ENCODE results near the gene LPP.

Gene LPP

DNA sequence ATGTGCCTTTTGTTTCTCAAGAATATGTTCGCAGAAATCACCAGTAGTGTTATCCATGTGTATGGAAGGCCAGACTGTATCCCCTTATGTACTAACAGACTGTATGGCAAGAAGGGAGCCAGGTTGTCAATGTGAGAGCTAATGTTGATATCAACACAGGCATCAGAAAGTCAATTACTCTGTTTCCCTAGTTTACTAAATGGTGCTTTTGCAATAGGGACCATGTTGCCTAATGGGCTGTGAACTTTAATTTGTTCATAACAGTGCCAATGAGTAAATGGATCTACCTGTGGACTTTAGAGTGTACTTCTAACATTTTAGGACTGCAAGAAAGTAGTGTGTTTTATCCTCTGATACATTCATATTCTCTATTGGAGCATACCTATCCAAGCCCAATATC is 586.1 kb downstream of the LPP start:
- Histone ChIP-seq H3K9me3 (ENCODE audit: control insufficient read depth, insufficient read depth, low read depth, low read length) (no peaks in the 10 kb centered on the region), H3K27ac (ENCODE audit: low read depth, low read length) (no peak overlapping the region), H3K4me3 (ENCODE audit: low read depth, low read length) (no peak overlapping the region), H3K4me1 (ENCODE audit: control insufficient read depth, insufficient read depth, low read length) (no peaks in the 10 kb centered on the region), H3K27me3 (ENCODE audit: control insufficient read depth, insufficient read depth, low read length) (no peaks in the 10 kb centered on the region), H3K9ac (ENCODE audit: low read length) (no peak overlapping the region), H3K36me3 (ENCODE audit: control insufficient read depth, insufficient read depth, low read length) (no peaks in the 10 kb centered on the region)

GRCh38 chr3:188742755-188743550 is 589.0 kb downstream of the LPP start:
- H3K27me3 ChIP-seq (ENCODE audit: control insufficient read depth, insufficient read depth, low read length), result no peaks in the 10 kb centered on the region
- H3K4me3 ChIP-seq (ENCODE audit: low read depth, low read length), result no peak overlapping the region
- H3K9ac ChIP-seq (ENCODE audit: low read length), result no peak overlapping the region
- H3K36me3 ChIP-seq (ENCODE audit: control insufficient read depth, insufficient read depth, low read length), result no peaks in the 10 kb centered on the region
- H3K4me1 ChIP-seq (ENCODE audit: control insufficient read depth, insufficient read depth, low read length), result no peaks in the 10 kb centered on the region
- no peak overlapping the region for H3K27ac ChIP-seq (ENCODE audit: low read depth, low read length)
- no peaks in the 10 kb centered on the region for H3K9me3 ChIP-seq (ENCODE audit: control insufficient read depth, insufficient read depth, low read depth, low read length)

DNA sequence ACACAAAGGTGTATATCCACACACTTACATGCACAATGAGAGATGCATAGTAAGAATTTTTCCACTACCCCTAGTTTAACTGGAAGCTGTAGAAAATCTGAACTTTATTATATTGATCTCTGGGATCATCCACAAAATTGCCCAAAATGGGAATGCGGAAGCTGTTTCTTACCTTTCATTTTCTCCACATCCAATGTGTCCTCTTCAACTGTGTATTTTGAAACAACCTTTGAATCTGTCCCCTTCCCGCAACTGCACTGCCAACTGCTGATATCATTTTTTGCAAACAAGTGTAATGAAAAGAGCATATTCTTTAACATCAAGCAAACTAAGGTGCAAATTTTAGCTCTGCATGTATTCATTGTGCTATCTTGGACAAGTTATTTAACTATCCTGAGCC is 590.2 kb downstream of the LPP start:
- Histone ChIP-seq H3K9me3 (ENCODE audit: control insufficient read depth, insufficient read depth, low read depth, low read length) (no peaks in the 10 kb centered on the region), H3K27me3 (ENCODE audit: control insufficient read depth, insufficient read depth, low read length) (no peaks in the 10 kb centered on the region), H3K4me1 (ENCODE audit: control insufficient read depth, insufficient read depth, low read length) (no peaks in the 10 kb centered on the region), H3K36me3 (ENCODE audit: control insufficient read depth, insufficient read depth, low read length) (no peaks in the 10 kb centered on the region), H3K4me3 (ENCODE audit: low read depth, low read length) (no peak overlapping the region), H3K27ac (ENCODE audit: low read depth, low read length) (no peak overlapping the region), H3K9ac (ENCODE audit: low read length) (no peak overlapping the region)

- no peaks in the 10 kb centered on the region for H3K9me3 ChIP-seq (ENCODE audit: control insufficient read depth, insufficient read depth, low read depth, low read length)
- H3K4me3 ChIP-seq (ENCODE audit: low read depth, low read length), result no peak overlapping the region
- no peak overlapping the region for H3K27ac ChIP-seq (ENCODE audit: low read depth, low read length)
- H3K27me3 ChIP-seq (ENCODE audit: control insufficient read depth, insufficient read depth, low read length), result no peaks in the 10 kb centered on the region
- H3K4me1 ChIP-seq (ENCODE audit: control insufficient read depth, insufficient read depth, low read length), result no peaks in the 10 kb centered on the region
- H3K36me3 ChIP-seq (ENCODE audit: control insufficient read depth, insufficient read depth, low read length), result no peaks in the 10 kb centered on the region
- no peak overlapping the region for H3K9ac ChIP-seq (ENCODE audit: low read length)
Measured at GRCh38 chr3:188745031-188745430, 591.1 kb downstream of the LPP start.

GRCh38 chr3:188746291-188746783 is 592.4 kb downstream of the LPP start:
- Histone ChIP-seq H3K4me1 (ENCODE audit: control insufficient read depth, insufficient read depth, low read length) (no peaks in the 10 kb centered on the region), H3K9me3 (ENCODE audit: control insufficient read depth, insufficient read depth, low read depth, low read length) (no peaks in the 10 kb centered on the region), H3K27ac (ENCODE audit: low read depth, low read length) (no peak overlapping the region), H3K4me3 (ENCODE audit: low read depth, low read length) (no peak overlapping the region), H3K36me3 (ENCODE audit: control insufficient read depth, insufficient read depth, low read length) (no peaks in the 10 kb centered on the region), H3K27me3 (ENCODE audit: control insufficient read depth, insufficient read depth, low read length) (no peaks in the 10 kb centered on the region), H3K9ac (ENCODE audit: low read length) (no peak overlapping the region)

- H3K27me3 ChIP-seq (ENCODE audit: control insufficient read depth, insufficient read depth, low read length), result no peaks in the 10 kb centered on the region
- no peaks in the 10 kb centered on the region for H3K4me1 ChIP-seq (ENCODE audit: control insufficient read depth, insufficient read depth, low read length)
- no peaks in the 10 kb centered on the region for H3K9me3 ChIP-seq (ENCODE audit: control insufficient read depth, insufficient read depth, low read depth, low read length)
- H3K9ac ChIP-seq (ENCODE audit: low read length), result no peak overlapping the region
- no peak overlapping the region for H3K27ac ChIP-seq (ENCODE audit: low read depth, low read length)
- no peak overlapping the region for H3K4me3 ChIP-seq (ENCODE audit: low read depth, low read length)
- H3K36me3 ChIP-seq (ENCODE audit: control insufficient read depth, insufficient read depth, low read length), result no peaks in the 10 kb centered on the region
Measured at GRCh38 chr3:188747489-188747888, 593.5 kb downstream of the LPP start.

DNA sequence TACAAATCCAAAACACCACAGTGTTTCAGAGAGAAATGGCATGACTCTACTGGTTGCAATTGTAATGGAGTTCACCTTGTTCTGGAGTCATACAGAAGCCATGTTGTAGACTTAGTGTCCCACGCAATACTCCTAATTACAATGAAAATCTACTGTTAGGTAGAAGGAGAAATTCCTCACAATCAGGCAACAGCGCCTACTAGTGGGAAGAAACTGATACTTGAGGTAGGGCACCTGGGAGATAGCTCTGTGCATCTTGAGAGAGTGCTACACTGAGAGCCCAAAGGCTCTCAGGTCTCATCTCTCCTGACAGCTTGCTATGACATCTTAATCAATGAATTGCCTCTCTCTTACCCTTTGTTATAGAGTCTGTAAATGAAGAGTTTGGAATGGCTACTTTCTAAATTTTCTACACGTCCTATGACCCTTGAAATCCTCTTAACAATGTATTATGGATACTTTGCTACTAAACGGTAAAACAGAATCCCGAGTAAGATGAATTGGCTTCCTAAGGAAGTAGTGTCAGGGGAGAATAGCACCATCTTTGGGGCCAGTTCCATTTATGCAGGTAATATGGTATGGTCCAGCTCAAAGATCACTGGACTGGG is 595.2 kb downstream of the LPP start:
- Histone ChIP-seq H3K9ac (ENCODE audit: low read length) (no peak overlapping the region), H3K4me1 (ENCODE audit: control insufficient read depth, insufficient read depth, low read length) (no peaks in the 10 kb centered on the region), H3K36me3 (ENCODE audit: control insufficient read depth, insufficient read depth, low read length) (no peaks in the 10 kb centered on the region), H3K27me3 (ENCODE audit: control insufficient read depth, insufficient read depth, low read length) (no peaks in the 10 kb centered on the region), H3K27ac (ENCODE audit: low read depth, low read length) (no peak overlapping the region), H3K9me3 (ENCODE audit: control insufficient read depth, insufficient read depth, low read depth, low read length) (no peaks in the 10 kb centered on the region), H3K4me3 (ENCODE audit: low read depth, low read length) (no peak overlapping the region)

DNA sequence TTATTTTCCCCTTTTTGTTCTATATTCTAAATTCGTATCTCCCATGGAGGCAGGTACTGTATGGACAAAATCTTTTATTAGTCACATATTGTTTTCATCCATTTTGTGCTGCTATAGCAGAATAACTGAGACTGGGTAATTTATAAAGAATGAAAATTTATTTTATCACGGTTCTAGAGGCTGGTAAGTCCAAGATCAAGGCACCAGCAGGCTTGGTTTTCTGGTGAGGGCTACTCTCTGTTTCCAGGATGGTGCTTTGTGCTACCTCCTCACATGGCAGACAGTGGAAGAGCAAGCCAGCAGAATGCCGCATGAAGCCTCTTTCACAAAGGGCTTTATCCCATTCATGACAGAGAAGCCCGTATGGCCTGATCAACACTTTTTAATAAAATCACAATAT is 595.9 kb downstream of the LPP start:
- Histone ChIP-seq H3K27ac (ENCODE audit: low read depth, low read length) (no peak overlapping the region), H3K4me1 (ENCODE audit: control insufficient read depth, insufficient read depth, low read length) (no peaks in the 10 kb centered on the region), H3K9ac (ENCODE audit: low read length) (no peak overlapping the region), H3K36me3 (ENCODE audit: control insufficient read depth, insufficient read depth, low read length) (no peaks in the 10 kb centered on the region), H3K4me3 (ENCODE audit: low read depth, low read length) (no peak overlapping the region), H3K27me3 (ENCODE audit: control insufficient read depth, insufficient read depth, low read length) (no peaks in the 10 kb centered on the region), H3K9me3 (ENCODE audit: control insufficient read depth, insufficient read depth, low read depth, low read length) (no peaks in the 10 kb centered on the region)

DNA sequence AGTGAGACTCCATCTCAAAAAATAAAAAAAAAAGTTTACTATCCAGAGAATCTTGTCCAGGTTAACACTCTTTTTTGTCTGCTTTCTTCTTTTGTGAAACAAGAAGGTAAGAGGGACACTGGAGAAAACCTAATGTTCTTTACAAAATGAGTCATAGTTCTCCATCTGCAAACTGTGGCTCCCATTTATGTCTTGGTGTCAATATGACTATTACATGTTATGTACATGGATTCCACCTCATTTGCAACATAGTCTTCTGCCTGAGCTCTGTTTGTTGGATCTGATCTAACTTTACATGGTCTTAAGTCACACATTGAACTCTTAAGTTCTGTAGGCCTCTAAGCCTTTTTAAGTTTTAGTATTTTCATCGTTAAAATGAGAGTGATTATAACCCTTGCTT is 596.7 kb downstream of the LPP start:
- Histone ChIP-seq H3K9ac (ENCODE audit: low read length) (no peak overlapping the region), H3K4me3 (ENCODE audit: low read depth, low read length) (no peak overlapping the region), H3K4me1 (ENCODE audit: control insufficient read depth, insufficient read depth, low read length) (no peaks in the 10 kb centered on the region), H3K27ac (ENCODE audit: low read depth, low read length) (no peak overlapping the region), H3K27me3 (ENCODE audit: control insufficient read depth, insufficient read depth, low read length) (no peaks in the 10 kb centered on the region), H3K9me3 (ENCODE audit: control insufficient read depth, insufficient read depth, low read depth, low read length) (no peaks in the 10 kb centered on the region), H3K36me3 (ENCODE audit: control insufficient read depth, insufficient read depth, low read length) (no peaks in the 10 kb centered on the region)

DNA sequence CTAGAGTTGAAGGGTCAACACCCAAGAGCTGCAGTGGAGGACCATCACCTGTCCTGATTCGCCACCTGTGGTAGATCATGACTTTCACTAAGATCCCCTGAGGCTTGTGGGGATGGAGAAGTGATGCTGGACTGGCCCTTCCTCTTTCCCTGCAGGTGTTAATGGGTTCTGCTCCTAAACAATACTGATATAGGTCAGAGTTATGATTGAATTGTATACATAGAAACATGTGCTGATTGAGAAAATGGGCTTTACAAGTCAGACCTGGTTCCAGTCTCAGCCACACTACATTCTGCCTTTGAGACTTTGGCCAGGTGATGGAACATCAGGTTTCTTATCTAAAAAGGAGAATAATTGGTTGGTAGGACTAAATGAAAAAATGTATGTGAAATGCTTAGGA is 598.9 kb downstream of the LPP start:
- no peak overlapping the region for H3K27ac ChIP-seq (ENCODE audit: low read depth, low read length)
- no peak overlapping the region for H3K9ac ChIP-seq (ENCODE audit: low read length)
- H3K27me3 ChIP-seq (ENCODE audit: control insufficient read depth, insufficient read depth, low read length), result no peaks in the 10 kb centered on the region
- no peaks in the 10 kb centered on the region for H3K4me1 ChIP-seq (ENCODE audit: control insufficient read depth, insufficient read depth, low read length)
- no peaks in the 10 kb centered on the region for H3K9me3 ChIP-seq (ENCODE audit: control insufficient read depth, insufficient read depth, low read depth, low read length)
- H3K36me3 ChIP-seq (ENCODE audit: control insufficient read depth, insufficient read depth, low read length), result no peaks in the 10 kb centered on the region
- H3K4me3 ChIP-seq (ENCODE audit: low read depth, low read length), result no peak overlapping the region

- Histone ChIP-seq H3K9ac (ENCODE audit: low read length) (no peak overlapping the region), H3K27ac (ENCODE audit: low read depth, low read length) (no peak overlapping the region), H3K36me3 (ENCODE audit: control insufficient read depth, insufficient read depth, low read length) (no peaks in the 10 kb centered on the region), H3K27me3 (ENCODE audit: control insufficient read depth, insufficient read depth, low read length) (no peaks in the 10 kb centered on the region), H3K4me3 (ENCODE audit: low read depth, low read length) (no peak overlapping the region), H3K4me1 (ENCODE audit: control insufficient read depth, insufficient read depth, low read length) (no peaks in the 10 kb centered on the region), H3K9me3 (ENCODE audit: control insufficient read depth, insufficient read depth, low read depth, low read length) (no peaks in the 10 kb centered on the region)
Measured at GRCh38 chr3:188754267-188754666, 600.3 kb downstream of the LPP start.
